Body of pancreas (tissue), 4 donors: ENCODE data around the gene GGTA1. TPM values are rescaled to one million over a fixed set of nuclear protein-coding genes. Genes with fewer than 3 reads are reported as not detected.

Experiments used
- ATAC-seq: fragments of 150-250 bp; one replicate; pipeline ENCODE4 v1.9.1; 2016
- DNase-seq, 4 donors: peaks; one replicate each; pipeline ENCODE4 v3.0.0-alpha.2; 2019
- H3K27ac ChIP-seq, 4 donors: fragments of 200-600 bp; sonication (generic); 1 replicate in 3 of 4; 2 replicates in 1 of 4; pipeline versions ENCODE4 v1.5.1 to v1.6.1; 2016 to 2019; ENCODE audit warnings: mild to moderate bottlenecking in 1 of 4, mixed read lengths in 1 of 4, moderate library complexity in 1 of 4
- H3K27me3 ChIP-seq, 2 donors: fragments of 200-600 bp; sonication (generic); one replicate each; pipeline ENCODE4 v1.6.0; 2016; ENCODE audit warnings: mild to moderate bottlenecking in 1 of 2
- H3K36me3 ChIP-seq, 2 donors: fragments of 200-600 bp; sonication (generic); replicated peaks in 1 of 2; 2 replicates each; pipeline ENCODE4 v1.5.1; 2016; ENCODE audit warnings: low read depth in 2 of 2; ENCODE audit not compliant: insufficient read depth in 1 of 2
- H3K4me1 ChIP-seq: fragments of 200-600 bp; sonication (generic); one replicate; pipeline ENCODE4 v1.6.0; 2016
- H3K4me3 ChIP-seq, 2 donors: fragments of 200-600 bp; sonication (generic); 1 replicate in 1 of 2; 2 replicates in 1 of 2; pipeline ENCODE4 v1.5.1; 2016 to 2019
- H3K9me3 ChIP-seq, 3 donors: fragments of 200-600 bp; sonication (generic); 1 replicate in 2 of 3; 2 replicates in 1 of 3; pipeline ENCODE4 v1.5.1; 2016
- CTCF ChIP-seq, 7 experiments: fragments of 450-650 bp in 4 of 7; fragments of 200-600 bp in 3 of 7; sonication (generic) in 3 of 7; IDR thresholded peaks; one replicate each; pipeline ENCODE4 v1.5.1; 2016 to 2019; ENCODE audit warnings: antibody characterized with exemption in 7 of 7
- POLR2A ChIP-seq, 3 donors: fragments of 450-650 bp; IDR thresholded peaks; one replicate each; pipeline ENCODE4 v1.6.1; 2016; ENCODE audit warnings: antibody characterized with exemption in 3 of 3, mild to moderate bottlenecking in 2 of 3
- WGBS, 2 donors: methylation state at CpG; one replicate each; pipeline ENCODE4 v1.1.5; 2017; 5-methylcytosine and 5-hydroxymethylcytosine counted together
- intact Hi-C: fragments of 100-400 bp; cut with DNase I; formaldehyde crosslinking; loops from one replicate; pipeline ENCODE4 v1.15.1; 2023
- total RNA-seq, 2 donors: library from RNA; depleted of rRNA; stranded (reverse); fragments of >200 nt; gene quantifications; one replicate each; pipeline ENCODE4 v1.1.0, GENCODE V29; 2016

The GGTA1 gene
- total RNA-seq, 2 donors from 2014 or later, result 2.3 to 2.6 TPM

DNA sequence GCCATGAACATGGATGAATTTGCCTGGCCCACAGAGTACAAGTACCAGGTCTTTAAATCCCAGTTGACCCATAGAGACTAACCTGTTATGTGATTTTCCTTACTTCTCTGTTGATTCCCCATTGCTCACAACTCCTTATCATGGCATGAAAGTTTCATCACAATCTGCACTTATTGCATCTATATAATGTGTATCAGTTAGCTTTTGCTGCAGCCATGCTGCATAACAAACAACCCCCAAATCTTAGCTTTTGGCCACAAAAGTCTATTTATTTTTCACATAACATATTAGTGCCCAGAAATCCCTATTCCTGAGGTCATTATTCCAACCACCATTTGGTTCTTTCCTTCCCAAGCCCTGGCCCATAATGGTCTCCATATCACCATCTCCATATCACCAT, 3.7 kb downstream of the GGTA1 start:
- H3K36me3 ChIP-seq, result no peaks in the 10 kb centered on the region
- H3K4me1 ChIP-seq, result peaks cover 26% of the 10 kb centered on the region
- no peaks in the 10 kb centered on the region for H3K9me3 ChIP-seq
- ATAC-seq (no peak), DNase-seq (no peak)
- peaks cover 0 to 6% of the 10 kb centered on the region in 2 donors for H3K27me3 ChIP-seq
- no peak overlapping the region for H3K27ac ChIP-seq
- H3K4me3 ChIP-seq, result no peak overlapping the region
- intact Hi-C loops, result no loop called here
- TF ChIP-seq POLR2A (IDR thresholded peaks at IDR 0.05) (no peak), CTCF (IDR thresholded peaks at IDR 0.05) (no peak)

- peaks cover 0 to 2% of the 10 kb centered on the region in 2 donors for H3K27me3 ChIP-seq
- peaks cover 15% of the 10 kb centered on the region for H3K4me1 ChIP-seq
- intact Hi-C loops, result no loop called here
- H3K27ac ChIP-seq, result no peak overlapping the region
- no peaks in the 10 kb centered on the region for H3K36me3 ChIP-seq
- H3K4me3 ChIP-seq, result no peak overlapping the region
- TF ChIP-seq CTCF (IDR thresholded peaks at IDR 0.05), result no peak
- TF ChIP-seq POLR2A (IDR thresholded peaks at IDR 0.05), result no peak
- WGBS, 2 donors, result 38 to 60% methylated on average over 1 to 3 of the region's 3 CpGs
- ATAC-seq (no peak), DNase-seq (peak in 1 of 4 donors; percentile 40)
- no peaks in the 10 kb centered on the region for H3K9me3 ChIP-seq
Measured at GRCh38 chr9:121494192-121494591, 5.5 kb downstream of the GGTA1 start.

- no peaks in the 10 kb centered on the region for H3K9me3 ChIP-seq
- no peaks in the 10 kb centered on the region for H3K36me3 ChIP-seq
- no peaks in the 10 kb centered on the region for H3K27me3 ChIP-seq
- intact Hi-C loops, result no loop called here
- TF ChIP-seq CTCF (IDR thresholded peaks at IDR 0.05) (no peak), POLR2A (IDR thresholded peaks at IDR 0.05) (no peak)
- ATAC-seq, result no peak
- WGBS, 2 donors, result 69 to 77% methylated on average over 5 of the region's 5 CpGs
- H3K4me1 ChIP-seq, result no peaks in the 10 kb centered on the region
- no peak overlapping the region for H3K4me3 ChIP-seq
- no peak overlapping the region for H3K27ac ChIP-seq
- DNase-seq, result no peak
Measured at GRCh38 chr9:121491111-121491510, 8.5 kb downstream of the GGTA1 start.

- no peak overlapping the region for H3K4me3 ChIP-seq
- no peaks in the 10 kb centered on the region for H3K27me3 ChIP-seq
- H3K9me3 ChIP-seq, result no peaks in the 10 kb centered on the region
- no peak overlapping the region for H3K27ac ChIP-seq
- intact Hi-C loops, result no loop called here
- WGBS, 2 donors, result 69 to 82% methylated on average over 2 of the region's 2 CpGs
- ATAC-seq, result no peak
- no peak for DNase-seq
- TF ChIP-seq POLR2A (IDR thresholded peaks at IDR 0.05) (no peak), CTCF (IDR thresholded peaks at IDR 0.05) (no peak)
- H3K36me3 ChIP-seq, result no peaks in the 10 kb centered on the region
- no peaks in the 10 kb centered on the region for H3K4me1 ChIP-seq
Measured at GRCh38 chr9:121489344-121489743, 10.3 kb downstream of the GGTA1 start.

DNA sequence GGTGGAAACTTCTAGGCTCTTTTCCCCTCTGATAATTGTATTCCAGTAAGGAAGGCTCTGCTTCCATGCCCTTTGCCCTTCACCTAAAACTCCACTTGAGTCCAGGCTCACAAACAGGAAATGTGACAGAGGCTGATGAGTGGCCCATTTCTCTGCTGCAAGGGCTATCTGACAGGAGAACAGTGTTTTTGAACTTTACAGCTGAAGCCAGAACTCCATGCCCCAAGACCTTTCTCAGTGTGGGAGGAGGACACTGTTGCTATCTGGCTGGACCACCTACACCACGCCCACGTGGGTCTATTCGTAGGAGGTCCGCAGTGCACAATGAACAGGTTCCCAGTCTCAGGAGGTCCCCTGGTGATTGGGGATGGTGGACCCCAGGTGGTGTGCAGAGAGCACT, 13.6 kb downstream of the GGTA1 start:
- DNase-seq (peak in 1 of 4 donors; percentile 11), ATAC-seq (no peak)
- Histone ChIP-seq H3K4me1 (no peaks in the 10 kb centered on the region), H3K27ac (peak overlapping the region in 1 of 4 donors; percentile 24), H3K4me3 (no peak overlapping the region), H3K9me3 (no peaks in the 10 kb centered on the region), H3K27me3 (no peaks in the 10 kb centered on the region), H3K36me3 (no peaks in the 10 kb centered on the region)
- intact Hi-C loops, result no loop called here
- 33 to 87% methylated on average over 3 to 4 of the region's 4 CpGs for WGBS, 2 donors
- no peak for TF ChIP-seq POLR2A (IDR thresholded peaks at IDR 0.05)
- TF ChIP-seq CTCF (IDR thresholded peaks at IDR 0.05), result no peak
